Natural killer cell (primary cell): ENCODE data around the gene MMRN2. TPM values are rescaled to one million over a fixed set of nuclear protein-coding genes. Genes with fewer than 3 reads are reported as not detected.
"Not testable (repeated sequence)": the region's sequence is repeated elsewhere in the genome, so short reads cannot be mapped to it uniquely, and the experiment has no call there.

Experiments
- ATAC-seq, 3 donors: fragments of 150-1000 bp in 2 of 3; fragments of 200-7000 bp in 1 of 3; cut with Tn5 transposase; 1 replicate in 1 of 3; 2 replicates in 2 of 3; pipeline ENCODE4 v1.10.0; 2021; ENCODE audit warnings: mild to moderate bottlenecking in 2 of 3, moderate library complexity in 2 of 3
- DNase-seq, 2 donors: peaks; one replicate each; pipeline versions ENCODE4 v3.0.0 to v3.0.0-alpha.2; 2013 to 2021; ENCODE audit warnings: mixed read lengths in 1 of 2
- H3K27ac ChIP-seq: one replicate; pipeline ENCODE4 v1.5.1; 2013; ENCODE audit warnings: mild to moderate bottlenecking, low read length
- H3K27me3 ChIP-seq: one replicate; pipeline ENCODE4 v1.6.1; 2013; ENCODE audit warnings: low read length; ENCODE audit not compliant: control insufficient read depth, insufficient read depth
- H3K36me3 ChIP-seq: one replicate; pipeline ENCODE4 v1.6.1; 2013; ENCODE audit warnings: low read length; ENCODE audit not compliant: control insufficient read depth, insufficient read depth
- H3K4me1 ChIP-seq: one replicate; pipeline ENCODE4 v1.6.1; 2013; ENCODE audit warnings: low read length; ENCODE audit not compliant: control insufficient read depth, insufficient read depth
- H3K4me3 ChIP-seq: one replicate; pipeline ENCODE4 v1.5.1; 2013; ENCODE audit warnings: low read length
- H3K9me3 ChIP-seq: one replicate; pipeline ENCODE4 v1.6.1; 2013; ENCODE audit warnings: low read length; ENCODE audit not compliant: control insufficient read depth, insufficient read depth
- H3K27ac Mint-ChIP-seq, 2 donors: one replicate each; pipeline ENCODE4 v1.8.0; 2022; ENCODE audit warnings: mild to moderate bottlenecking in 2 of 2, mixed read lengths in 2 of 2, moderate library complexity in 1 of 2
- H3K27me3 Mint-ChIP-seq, 2 donors: one replicate each; pipeline ENCODE4 v1.8.0; 2022; ENCODE audit warnings: low read depth in 2 of 2, mixed read lengths in 2 of 2
- H3K36me3 Mint-ChIP-seq: one replicate; pipeline ENCODE4 v1.8.0; 2022; ENCODE audit warnings: mixed read lengths
- H3K4me1 Mint-ChIP-seq, 2 donors: one replicate each; pipeline ENCODE4 v1.8.0; 2022; ENCODE audit warnings: mixed read lengths in 2 of 2
- H3K4me3 Mint-ChIP-seq: one replicate; pipeline ENCODE4 v1.8.0; 2022; ENCODE audit warnings: mild to moderate bottlenecking, moderate library complexity, mixed read lengths
- H3K9me3 Mint-ChIP-seq, 2 donors: one replicate each; pipeline ENCODE4 v1.8.0; 2022; ENCODE audit warnings: mixed read lengths in 2 of 2
- CTCF ChIP-seq: fragments of 200-600 bp; IDR thresholded peaks from one replicate; pipeline ENCODE4 v1.8.0; 2022; ENCODE audit warnings: antibody characterized with exemption
- WGBS: methylation state at CpG from one replicate; pipeline ENCODE4 v1.1.7; 2013; ENCODE audit warnings: missing lambda C conversion rate; ENCODE audit not compliant: insufficient coverage; 5-methylcytosine and 5-hydroxymethylcytosine counted together
- intact Hi-C: fragments of 100-400 bp; cut with micrococcal nuclease; formaldehyde crosslinking; loops from one replicate; pipeline ENCODE4 v1.14.2; 2022
- total RNA-seq, 4 donors: library from RNA; stranded (reverse); fragments of 120-200 nt in 1 of 4; gene quantifications; one replicate each; pipeline versions ENCODE4 v1.2.3 to v1.2.4, GENCODE V29; 2013 to 2022

The MMRN2 gene
- total RNA-seq, 3 donors from 2014 or later (not counting 1 experiment from before 2014, with no cell fraction given), result 1.3 TPM; not detected in 2

DNA sequence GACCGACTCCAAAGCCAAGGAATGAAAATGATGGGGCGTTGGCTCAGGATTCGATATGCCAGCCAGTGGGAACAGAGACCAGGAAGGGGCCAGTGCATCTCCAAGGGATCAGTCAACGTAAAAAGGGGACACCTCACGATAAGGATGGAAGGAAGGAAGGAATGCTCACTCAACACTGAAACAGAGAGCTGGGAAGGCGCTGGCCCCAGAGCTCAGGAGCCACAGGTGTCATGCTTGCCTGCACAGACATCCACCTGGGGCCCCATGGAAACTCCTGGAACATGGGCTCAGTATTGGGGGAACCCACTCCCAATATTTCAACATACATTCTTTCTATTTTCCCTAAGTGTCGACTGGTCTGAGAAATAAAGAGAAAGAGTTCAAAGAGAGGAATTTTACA lies 5.3 kb downstream of the MMRN2 start:
- H3K36me3 ChIP-seq, result no peaks in the 10 kb centered on the region
- no peaks in the 10 kb centered on the region for H3K4me1 ChIP-seq
- peaks cover 0 to 5% of the 10 kb centered on the region in 2 donors for H3K4me1 Mint-ChIP-seq
- no peak overlapping the region for H3K4me3 Mint-ChIP-seq
- H3K9me3 Mint-ChIP-seq, result peaks cover 3 to 6% of the 10 kb centered on the region in 2 donors
- H3K27me3 ChIP-seq, result no peaks in the 10 kb centered on the region
- intact Hi-C loops, result no loop called here
- H3K4me3 ChIP-seq, result no peak overlapping the region
- peaks cover 12% of the 10 kb centered on the region for H3K9me3 ChIP-seq
- DNase-seq (no peak), ATAC-seq (no peak)
- no peak overlapping the region for H3K27ac ChIP-seq
- 97% methylated on average over 7 of the region's 7 CpGs for WGBS
- no peak overlapping the region for H3K27ac Mint-ChIP-seq
- H3K27me3 Mint-ChIP-seq, result no peaks in the 10 kb centered on the region
- peaks cover 8% of the 10 kb centered on the region for H3K36me3 Mint-ChIP-seq
- TF ChIP-seq CTCF, result no peak

DNA sequence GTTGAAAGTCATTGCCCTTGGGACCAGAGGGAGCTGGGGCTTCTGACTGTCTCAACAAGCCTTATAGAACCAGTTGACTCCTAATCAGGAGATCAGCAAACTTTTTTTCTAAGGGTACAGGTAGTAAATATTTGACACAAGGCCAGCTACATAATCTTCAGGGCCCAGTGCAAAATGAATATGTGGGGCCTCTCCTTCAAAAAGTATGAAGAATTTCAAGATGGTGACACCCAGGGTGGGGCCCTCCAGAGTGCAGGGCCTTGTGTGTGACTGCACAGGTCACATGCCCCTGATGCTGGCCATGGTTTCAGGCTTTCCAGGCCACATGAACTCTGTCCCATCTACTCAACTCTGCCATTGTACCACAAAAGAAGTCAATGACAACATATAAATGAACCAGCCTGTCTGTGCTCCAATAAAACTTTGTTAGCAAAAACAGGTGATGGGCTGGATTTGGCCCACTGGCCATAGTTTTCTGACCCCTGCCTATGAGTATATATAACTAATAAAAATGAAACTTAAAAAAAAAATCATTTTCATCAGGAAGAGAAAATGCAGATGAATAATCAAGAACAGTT lies 6.1 kb downstream of the MMRN2 start:
- Mint-ChIP-seq H3K27ac (no peak overlapping the region), H3K4me3 (no peak overlapping the region), H3K9me3 (peaks cover 3 to 6% of the 10 kb centered on the region in 2 donors), H3K36me3 (peaks cover 8% of the 10 kb centered on the region), H3K4me1 (peaks cover 0 to 5% of the 10 kb centered on the region in 2 donors), H3K27me3 (peaks cover 0 to 7% of the 10 kb centered on the region in 2 donors)
- ATAC-seq, result no peak
- Histone ChIP-seq H3K36me3 (no peaks in the 10 kb centered on the region), H3K4me1 (no peaks in the 10 kb centered on the region), H3K4me3 (no peak overlapping the region), H3K27ac (no peak overlapping the region), H3K9me3 (peaks cover 12% of the 10 kb centered on the region), H3K27me3 (no peaks in the 10 kb centered on the region)
- DNase-seq, result no peak
- no peak for TF ChIP-seq CTCF
- intact Hi-C loops, result no loop called here

- intact Hi-C loops, result no loop called here
- Mint-ChIP-seq H3K27ac (no peak overlapping the region), H3K27me3 (peaks cover 0 to 7% of the 10 kb centered on the region in 2 donors), H3K4me1 (peaks cover 0 to 5% of the 10 kb centered on the region in 2 donors), H3K4me3 (no peak overlapping the region), H3K9me3 (peaks cover 3 to 6% of the 10 kb centered on the region in 2 donors), H3K36me3 (peaks cover 8% of the 10 kb centered on the region)
- DNase-seq (peak in 1 of 2 donors; percentile 28), ATAC-seq (no peak)
- Histone ChIP-seq H3K27me3 (no peaks in the 10 kb centered on the region), H3K4me1 (no peaks in the 10 kb centered on the region), H3K4me3 (no peak overlapping the region), H3K27ac (no peak overlapping the region), H3K36me3 (no peaks in the 10 kb centered on the region), H3K9me3 (peaks cover 12% of the 10 kb centered on the region)
- TF ChIP-seq CTCF, result no peak
- 0% methylated on average over 1 of the region's 1 CpG for WGBS
Measured at GRCh38 chr10:86950349-86950748, 7.1 kb downstream of the MMRN2 start.

DNA sequence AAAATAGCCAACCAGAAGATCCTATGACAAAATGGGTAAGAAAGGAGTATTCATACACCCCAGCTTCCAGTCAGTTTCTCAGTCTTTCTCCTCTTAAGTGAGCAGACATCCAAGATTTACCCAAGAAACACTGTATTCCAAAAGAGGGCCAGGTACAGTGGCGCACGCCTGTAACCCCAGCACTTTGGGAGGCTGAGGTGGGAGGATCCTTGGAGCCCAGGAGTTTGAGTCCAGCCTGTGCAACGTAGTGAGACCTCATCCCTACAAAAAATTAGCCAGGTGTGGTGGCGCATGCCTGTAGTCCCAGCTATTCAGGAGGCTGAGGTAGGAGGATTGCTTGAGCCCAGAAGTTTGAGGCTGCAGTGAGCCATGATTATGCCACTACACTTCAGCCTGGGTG lies 9.6 kb downstream of the MMRN2 start:
- H3K4me1 Mint-ChIP-seq, H3K27ac Mint-ChIP-seq, H3K27me3 ChIP-seq, H3K36me3 ChIP-seq, ATAC-seq, H3K9me3 ChIP-seq, H3K4me3 Mint-ChIP-seq, H3K4me1 ChIP-seq, H3K27ac ChIP-seq, H3K4me3 ChIP-seq, H3K36me3 Mint-ChIP-seq, H3K9me3 Mint-ChIP-seq, intact Hi-C loops, DNase-seq, H3K27me3 Mint-ChIP-seq: not testable (repeated sequence)
- 90% methylated on average over 3 of the region's 4 CpGs for WGBS
